Smooth muscle cell of trachea (primary cell): Measurements from ENCODE around the gene CD300LB. TPM values are rescaled to one million over a fixed set of nuclear protein-coding genes. Genes with fewer than 3 reads are reported as not detected.

ENCODE experiments used
- total RNA-seq: library from RNA; depleted of rRNA; stranded (reverse); fragments of >200 nt; gene quantifications from 2 replicates; pipeline ENCODE4 v1.2.1, GENCODE V29; 2014

CD300LB gene
- under 0.01 TPM in 1 of 2 replicates, not detected in the other for total RNA-seq

DNA sequence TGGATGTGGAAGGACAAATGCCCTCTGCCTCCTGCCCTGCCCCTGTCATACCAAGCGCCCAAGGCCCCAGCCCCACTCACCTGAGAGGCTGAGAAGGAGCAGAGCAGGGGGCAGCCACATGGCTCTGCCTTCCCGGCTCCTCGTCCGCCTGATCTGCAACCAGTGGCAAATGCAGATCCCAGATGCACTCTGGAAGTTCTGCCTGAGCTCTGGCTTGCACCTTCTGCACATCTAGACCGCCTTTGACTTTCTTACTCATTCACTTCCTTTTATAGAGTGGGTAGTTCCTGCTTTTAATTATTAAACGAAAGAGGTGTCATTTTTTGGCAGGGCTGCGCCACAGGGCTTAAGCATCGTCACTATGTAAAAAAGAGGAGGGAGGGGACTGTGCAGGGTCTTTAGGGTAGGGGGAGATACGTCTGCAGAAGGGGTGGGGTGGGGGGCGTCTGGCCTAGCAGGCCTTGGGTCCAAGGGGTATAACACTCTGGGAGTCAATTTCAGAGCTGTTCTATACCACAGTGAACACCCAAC, at the start of gene CD300LB:
Gene CD300LB (minus strand): TSS at position 245 of the 531 bp plus-strand sequence. CDS start 125 bp downstream, at position 120.

DNA sequence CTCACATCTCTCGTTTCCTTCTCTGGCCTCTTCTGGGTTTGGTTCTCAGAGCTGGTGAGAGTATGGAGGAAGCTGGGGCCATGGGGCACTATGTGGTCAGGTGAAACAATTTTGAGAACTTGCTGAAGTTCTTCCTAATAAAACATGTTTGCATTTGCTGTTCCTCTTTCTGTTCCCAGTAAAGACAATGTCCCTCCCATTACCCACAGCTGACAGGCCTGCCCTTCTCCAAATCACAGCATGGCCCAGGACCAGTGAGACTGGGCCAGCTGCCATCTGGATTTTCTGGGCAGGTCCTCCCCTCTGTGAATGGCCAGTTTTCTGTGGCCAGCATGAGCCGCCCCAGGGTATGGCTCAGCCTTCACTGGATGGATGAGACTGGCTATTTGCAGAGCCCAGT, 36.1 kb upstream of the CD300LB start, which contains the start of gene CD300H:
Gene CD300H (minus strand): TSS at position 113 of the 400 bp plus-strand sequence.

DNA sequence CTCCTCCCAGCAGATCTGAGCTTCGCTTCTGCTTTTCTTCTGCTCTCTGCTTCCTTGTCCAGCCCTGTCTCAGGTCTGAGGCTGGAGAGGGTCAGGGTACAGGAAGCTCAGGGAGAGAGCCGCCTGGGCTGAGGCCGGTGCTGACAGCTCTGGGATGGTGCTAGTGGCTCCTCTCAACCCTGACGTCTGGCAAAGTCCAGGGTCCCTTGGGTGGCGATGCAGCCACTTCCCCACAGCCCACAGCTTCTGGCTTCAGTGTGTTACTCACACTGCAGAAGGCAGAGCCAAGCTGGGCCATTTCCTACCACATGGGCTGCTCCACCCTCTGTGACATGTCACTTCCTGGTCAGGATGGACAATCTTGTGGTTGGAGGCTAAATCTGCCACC, 14.6 kb upstream of the CD300LB start, which contains the start of gene CD300C:
Gene CD300C (minus strand): TSS at position 273 of the 388 bp plus-strand sequence. CDS start 333 bp downstream, outside the sequence.

Other genes with a start within 250 kb of the CD300LB start
- gene KIF19, start 205.2 kb downstream of the CD300LB start, total RNA-seq: under 0.01 TPM in 1 of 2 replicates, not detected in the other
- 0.17 TPM in 1 of 2 replicates, not detected in the other for gene BTBD17, start 169.6 kb downstream of the CD300LB start, total RNA-seq
- 1.3 TPM in 1 of 2 replicates, not detected in the other for gene GPR142, start 164.0 kb downstream of the CD300LB start, total RNA-seq
- 2.3 and 4.8 TPM in 2 replicates for gene GPRC5C, start 99.4 kb downstream of the CD300LB start, total RNA-seq
- gene CD300A, start 64.8 kb downstream of the CD300LB start, total RNA-seq: 0.50 TPM in 1 of 2 replicates, not detected in the other
- gene CD300C, start 14.6 kb upstream of the CD300LB start, total RNA-seq: not detected in 2 replicates
- not detected in 2 replicates for gene CD300H, start 36.0 kb upstream of the CD300LB start, total RNA-seq
- not detected in 2 replicates for gene CD300LD, start 60.8 kb upstream of the CD300LB start, total RNA-seq
- gene CD300E, start 92.3 kb upstream of the CD300LB start, total RNA-seq: not detected in 2 replicates
- gene CD300LF, start 181.4 kb upstream of the CD300LB start, total RNA-seq: not detected in 2 replicates
- gene RAB37, start 205.8 kb upstream of the CD300LB start, total RNA-seq: 0.83 and 0.87 TPM in 2 replicates
- 10.6 and 12.4 TPM in 2 replicates for gene NHERF1, start 217.2 kb upstream of the CD300LB start, total RNA-seq
- gene NAT9, start 244.9 kb upstream of the CD300LB start, total RNA-seq: 38.3 and 44.2 TPM in 2 replicates